DMS114 treated with DMSO at 0.1 percent for 48 hours (cell line): Measurements from ENCODE around the gene RYR3.

Source experiments
- DNase-seq: peaks from one replicate; lab custom pipeline; 2025; ENCODE audit not compliant: unreplicated experiment; lab: John Stamatoyannopoulos, UW

Gene RYR3

GRCh38 chr15:33500432-33501195 is 189.8 kb downstream of the RYR3 start:
- no peak for DNase-seq

GRCh38 chr15:33503681-33504080 is 192.9 kb downstream of the RYR3 start:
- DNase-seq, result no peak

GRCh38 chr15:33506781-33507296 is 196.1 kb downstream of the RYR3 start:
- no peak for DNase-seq

DNA sequence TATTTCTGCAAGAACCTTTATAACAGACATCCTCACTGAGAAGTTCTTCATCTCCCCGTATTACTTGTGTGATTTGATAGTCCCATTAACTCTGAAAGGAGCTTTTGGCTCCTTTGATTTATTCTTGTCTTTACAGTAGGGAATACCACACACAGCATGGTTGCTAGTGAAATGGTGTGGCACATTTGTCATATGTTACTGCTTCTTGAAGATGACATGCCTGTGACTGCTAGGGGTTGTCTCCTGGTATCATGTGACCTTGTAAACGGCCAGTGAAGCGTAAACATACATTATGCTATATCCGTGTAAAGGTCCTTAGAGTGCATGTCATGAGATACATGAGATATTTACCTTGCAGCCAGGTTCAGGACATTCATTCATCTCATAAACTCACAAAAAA is 197.9 kb downstream of the RYR3 start:
- DNase-seq, result no peak

DNA sequence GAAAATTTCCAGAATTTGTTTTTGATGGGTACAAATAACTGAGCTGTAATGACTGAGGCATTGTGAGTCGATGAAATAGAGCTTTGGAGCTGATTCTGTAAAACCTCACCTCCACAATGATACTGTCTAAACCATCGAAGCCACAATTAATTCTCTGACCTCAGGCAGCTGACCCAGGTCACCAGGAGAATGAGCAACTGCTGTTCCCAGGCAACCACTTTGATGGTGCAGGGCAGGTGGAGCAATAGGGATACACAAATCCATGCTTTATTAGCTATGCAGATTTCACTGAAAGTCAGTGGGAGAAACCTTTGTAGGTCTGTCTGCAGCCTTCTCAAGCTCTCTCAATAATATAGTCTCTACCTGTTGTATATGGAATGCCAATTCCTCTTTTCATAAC is 204.4 kb downstream of the RYR3 start:
- no peak for DNase-seq

- DNase-seq, result no peak
Measured at GRCh38 chr15:33516563-33516962, 205.8 kb downstream of the RYR3 start.

DNA sequence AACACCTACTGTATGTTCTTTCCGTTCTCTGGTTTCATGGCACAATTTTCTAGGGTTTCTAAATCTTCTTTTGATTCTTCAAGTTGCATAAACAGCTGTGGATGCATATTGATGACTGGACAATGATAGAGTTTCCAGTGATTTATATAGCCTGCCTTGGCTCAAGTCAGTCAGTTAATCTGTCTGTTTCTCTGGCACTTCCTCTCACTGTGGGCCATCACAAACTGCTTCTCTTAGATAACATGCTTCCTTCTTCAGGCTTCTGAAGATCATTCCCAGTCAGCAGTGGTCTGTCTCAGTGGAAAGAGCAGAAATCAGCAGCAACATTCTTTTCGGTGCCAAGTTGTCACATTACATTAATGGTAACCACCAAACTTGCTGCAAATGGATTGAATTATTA is 207.2 kb downstream of the RYR3 start:
- DNase-seq, result no peak

- no peak for DNase-seq
Measured at GRCh38 chr15:33518421-33518820, 207.7 kb downstream of the RYR3 start.

GRCh38 chr15:33524274-33524673 is 213.5 kb downstream of the RYR3 start:
- no peak for DNase-seq

GRCh38 chr15:33526532-33526931 is 215.8 kb downstream of the RYR3 start:
- no peak for DNase-seq

DNA sequence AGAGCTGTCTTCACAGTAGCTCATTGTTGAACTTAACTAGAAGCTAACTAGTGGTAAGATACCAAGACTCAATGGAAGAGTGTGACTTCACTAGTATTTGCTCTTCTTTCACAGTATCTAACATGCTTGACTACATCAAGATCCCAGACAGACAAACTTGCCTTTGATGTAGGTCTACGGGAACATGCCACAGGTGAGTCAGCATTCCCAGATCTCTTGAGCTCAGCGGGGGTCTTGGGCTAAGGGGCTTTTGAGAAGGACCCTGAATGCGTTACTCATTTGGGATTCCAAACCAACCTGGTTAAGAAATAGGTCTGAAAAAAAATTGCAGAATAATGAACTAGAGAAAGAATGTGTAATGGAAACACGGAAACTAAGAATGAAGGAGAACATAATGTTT is 222.4 kb downstream of the RYR3 start:
- DNase-seq, result no peak

- no peak for DNase-seq
Measured at GRCh38 chr15:33534642-33535041, 223.9 kb downstream of the RYR3 start.

DNA sequence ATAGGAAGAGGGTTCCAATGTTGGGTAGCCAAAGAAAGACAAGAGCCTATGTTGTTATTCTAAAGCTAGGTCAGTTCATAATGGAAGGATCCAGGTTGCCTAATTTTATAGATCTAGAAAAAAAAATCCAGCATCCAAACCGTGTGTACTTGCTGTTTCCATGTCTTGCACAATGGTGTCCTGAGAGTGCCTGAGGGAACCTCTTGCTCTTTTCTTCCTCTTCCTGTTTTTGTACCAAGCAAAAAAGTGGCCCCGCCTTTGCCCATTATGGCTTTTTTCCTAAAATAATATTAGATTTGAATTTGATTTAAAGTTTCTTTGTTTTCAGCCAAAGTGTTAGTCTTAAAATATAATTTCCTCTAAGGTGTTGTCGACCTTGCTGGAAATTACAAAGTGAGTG is 224.4 kb downstream of the RYR3 start:
- no peak for DNase-seq

DNA sequence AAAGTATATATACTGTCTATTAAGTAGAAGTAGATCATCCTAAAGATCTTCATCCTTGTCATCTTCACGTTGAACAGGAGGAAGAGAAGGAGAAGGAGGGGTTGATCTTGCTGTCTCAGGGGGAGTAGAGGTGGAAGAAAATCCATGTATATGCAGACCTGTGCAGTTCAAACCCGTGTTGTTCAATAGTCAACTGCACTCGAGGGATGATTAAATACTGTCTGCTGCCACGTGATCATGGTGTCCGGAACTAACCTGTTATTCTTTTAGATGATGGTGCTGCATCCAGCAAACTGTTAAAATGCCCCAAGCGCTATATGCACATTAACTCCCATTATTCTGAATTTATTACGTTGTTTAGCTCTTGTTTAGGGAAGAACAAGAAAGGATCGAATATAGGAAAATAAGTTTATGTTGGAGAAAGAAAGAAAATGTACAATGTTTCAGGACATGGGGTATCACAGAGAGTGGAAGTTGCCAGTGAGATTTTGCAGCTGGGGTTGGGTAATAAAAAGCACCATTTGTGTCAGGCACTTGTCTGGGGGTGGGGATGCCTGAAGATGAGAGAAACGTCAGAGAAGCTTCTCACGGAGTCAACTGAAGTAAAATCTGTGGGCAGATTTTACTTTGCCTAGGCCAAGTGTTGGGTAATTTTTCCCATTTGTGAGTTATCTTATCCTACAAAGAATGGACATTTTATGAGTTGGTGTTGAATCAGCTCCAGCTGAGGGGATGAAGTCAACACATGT is 229.2 kb downstream of the RYR3 start:
- no peak for DNase-seq

DNA sequence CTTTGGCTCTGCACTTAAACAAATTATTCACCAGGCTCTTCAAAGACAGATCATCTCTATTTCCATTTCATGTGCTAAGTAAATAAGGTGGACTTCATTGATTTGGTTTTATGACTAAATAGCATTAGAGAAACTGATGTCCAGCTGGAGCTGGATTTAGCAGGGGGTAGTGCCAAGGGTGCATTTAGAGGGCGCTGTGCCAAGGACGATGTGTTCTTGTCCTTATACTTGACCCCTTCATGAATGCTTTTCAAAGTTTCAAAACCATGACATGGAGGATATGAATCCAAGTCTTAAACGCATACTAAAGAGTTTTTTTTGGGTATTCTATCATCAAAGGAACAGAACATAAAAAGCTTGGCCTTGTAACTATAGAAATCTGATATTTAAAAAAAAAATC is 233.2 kb downstream of the RYR3 start:
- DNase-seq, result no peak

DNA sequence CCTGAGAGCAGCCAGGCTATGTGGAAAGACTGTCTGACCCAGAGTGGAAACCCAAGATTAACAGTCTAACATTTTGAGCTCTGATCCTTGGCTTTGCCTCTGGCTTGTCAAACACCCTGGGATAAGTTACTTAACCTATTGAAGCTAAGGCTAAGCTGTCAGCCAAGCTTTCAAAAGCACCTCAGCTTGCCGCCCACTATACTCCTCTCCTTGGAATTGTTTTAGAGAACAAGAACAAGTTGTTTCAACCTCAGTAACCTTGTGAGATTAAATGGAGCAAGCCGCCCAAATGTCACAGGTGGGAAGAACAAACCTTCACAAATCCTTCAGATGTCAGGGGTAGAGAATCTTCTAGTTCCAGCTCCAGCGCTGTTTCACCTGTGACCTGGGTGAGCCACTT is 235.1 kb downstream of the RYR3 start:
- no peak for DNase-seq

GRCh38 chr15:33547876-33548275 is 237.1 kb downstream of the RYR3 start:
- no peak for DNase-seq

DNA sequence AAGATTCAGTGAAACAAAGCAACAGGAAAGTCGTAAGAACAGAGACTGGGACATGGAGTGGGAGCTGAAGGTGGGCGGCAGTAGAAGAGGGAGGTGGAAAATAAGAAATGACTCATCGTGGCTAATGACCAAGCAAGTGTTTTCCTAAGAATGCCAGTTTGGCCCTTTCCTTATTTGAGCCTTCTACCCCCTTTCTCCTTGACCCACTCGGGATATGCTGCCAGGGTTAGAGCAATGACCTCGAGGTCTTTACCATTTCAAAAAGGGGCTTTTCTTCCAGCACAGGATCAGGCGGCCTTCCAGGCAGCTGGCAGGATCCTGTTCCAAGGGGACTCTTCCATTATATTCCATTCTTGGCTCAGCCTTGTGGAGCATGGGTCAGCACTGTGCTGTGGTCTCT is 241.1 kb downstream of the RYR3 start:
- no peak for DNase-seq

- no peak for DNase-seq
Measured at GRCh38 chr15:33553157-33553556, 242.4 kb downstream of the RYR3 start.

- DNase-seq, result no peak
Measured at GRCh38 chr15:33559207-33559890, 248.6 kb downstream of the RYR3 start.

- DNase-seq, result no peak
Measured at GRCh38 chr15:33561407-33561806, 250.6 kb downstream of the RYR3 start.

DNA sequence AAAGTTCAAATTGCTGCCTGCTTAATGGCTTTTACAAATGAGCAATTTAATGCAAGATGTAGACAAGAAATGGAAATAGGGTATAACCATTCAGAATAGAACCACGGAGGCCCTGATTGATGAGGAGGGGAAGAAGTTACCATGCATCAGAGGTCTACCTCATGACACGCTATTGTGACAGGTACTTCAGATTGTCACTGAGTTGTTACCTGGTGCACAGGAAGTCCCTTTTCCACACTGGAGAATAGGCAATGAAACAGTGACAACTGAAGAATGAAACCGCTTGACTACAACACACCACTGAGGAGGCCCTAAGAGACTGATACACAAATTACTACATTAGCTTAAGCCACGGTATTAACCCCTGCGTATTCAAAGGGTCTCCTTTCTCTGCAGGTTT is 251.2 kb downstream of the RYR3 start:
- DNase-seq, result no peak
